22Rv1 (cell line): ENCODE measurements around the gene FUT8.
"Not testable (repeated sequence)": the region's sequence is repeated elsewhere in the genome, so short reads cannot be mapped to it uniquely, and the experiment has no call there.

Experiments used
- CTCF ChIP-seq: fragments of 450-650 bp; IDR thresholded peaks from 2 replicates; pipeline ENCODE4 v1.5.1; 2017; ENCODE audit warnings: mild to moderate bottlenecking
- ZFX ChIP-seq: fragments of 450-650 bp; IDR thresholded peaks from 2 replicates; pipeline ENCODE4 v1.6.1; 2017; ENCODE audit warnings: antibody characterized with exemption, borderline replicate concordance

- TF ChIP-seq CTCF, ZFX: not testable (repeated sequence)
Observed at GRCh38 chr14:65426902-65427301, 14.4 kb downstream of the FUT8 start.
